Ishikawa (cell line): ENCODE measurements around the gene CACNG8.

Experiments used
- CEBPB ChIP-seq: IDR thresholded peaks from 2 replicates; pipeline ENCODE4 v1.6.1; 2012
- CREB1 ChIP-seq: IDR thresholded peaks from 2 replicates; pipeline ENCODE4 v1.6.1; 2012; ENCODE audit warnings: low read depth
- EGR1 ChIP-seq: IDR thresholded peaks from 2 replicates; pipeline ENCODE4 v1.6.1; 2012
- EP300 ChIP-seq: IDR thresholded peaks from 2 replicates; pipeline ENCODE4 v1.6.1; 2012; ENCODE audit warnings: borderline replicate concordance
- FOXM1 ChIP-seq: IDR thresholded peaks from 2 replicates; pipeline ENCODE4 v1.6.1; 2012; ENCODE audit warnings: low read depth, borderline replicate concordance
- MAX ChIP-seq: IDR thresholded peaks from 2 replicates; pipeline ENCODE4 v1.6.1; 2012
- NFIC ChIP-seq: IDR thresholded peaks from 2 replicates; pipeline ENCODE4 v1.6.1; 2012
- RAD21 ChIP-seq: IDR thresholded peaks from 2 replicates; pipeline ENCODE4 v1.6.1; 2012; ENCODE audit warnings: low read depth
- TAF1 ChIP-seq: IDR thresholded peaks from 2 replicates; pipeline ENCODE4 v1.6.1; 2012; ENCODE audit warnings: low read depth, mild to moderate bottlenecking
- TCF12 ChIP-seq: IDR thresholded peaks from 2 replicates; pipeline ENCODE4 v1.6.1; 2012; ENCODE audit warnings: low read depth
- TEAD4 ChIP-seq: IDR thresholded peaks from 2 replicates; pipeline ENCODE4 v1.6.1; 2012
- YY1 ChIP-seq: IDR thresholded peaks from 2 replicates; pipeline ENCODE4 v1.6.1; 2012; ENCODE audit warnings: low read depth
- ZBTB7A ChIP-seq: IDR thresholded peaks from 2 replicates; pipeline ENCODE4 v1.6.1; 2012; ENCODE audit warnings: low read depth
- TF ChIP-seq, protein P1 (sequence below): IDR thresholded peaks from 2 replicates; pipeline ENCODE4 v1.6.1; 2012
- TF ChIP-seq, protein P2 (sequence below): IDR thresholded peaks from 2 replicates; pipeline ENCODE4 v1.6.1; 2012; ENCODE audit warnings: low read depth, mild to moderate bottlenecking

CACNG8 gene

DNA sequence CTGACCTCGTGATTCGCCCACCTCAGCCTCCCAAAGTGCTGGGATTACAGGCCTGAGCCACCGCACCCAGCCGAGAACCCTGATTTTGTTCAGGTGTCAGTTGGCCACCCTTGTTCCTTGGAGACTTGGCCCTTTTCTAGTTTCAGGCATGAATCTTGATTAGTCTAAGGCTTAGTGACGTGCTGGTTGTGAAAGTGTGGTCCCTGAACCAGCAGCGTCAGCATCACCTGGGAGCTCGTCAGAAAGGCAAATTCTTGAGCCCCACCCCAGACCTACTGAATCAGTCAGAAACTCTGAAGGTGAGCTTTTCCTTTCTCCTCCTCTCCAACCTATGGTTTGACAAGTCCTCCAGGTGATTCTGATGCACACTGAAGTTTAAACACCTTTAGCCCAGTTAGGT lies 63.9 kb downstream of the CACNG8 start:
- TF ChIP-seq CREB1 (no peak), MAX (no peak), TAF1 (no peak), YY1 (no peak), EGR1 (no peak), ZBTB7A (no peak), NFIC (no peak)

GRCh38 chr19:54029301-54029700 lies 66.6 kb downstream of the CACNG8 start:
- TF ChIP-seq TEAD4: no peak
- no peak for TF ChIP-seq ZBTB7A
- TF ChIP-seq NFIC: no peak
- no peak for TF ChIP-seq TCF12
- TF ChIP-seq, protein P1, sequence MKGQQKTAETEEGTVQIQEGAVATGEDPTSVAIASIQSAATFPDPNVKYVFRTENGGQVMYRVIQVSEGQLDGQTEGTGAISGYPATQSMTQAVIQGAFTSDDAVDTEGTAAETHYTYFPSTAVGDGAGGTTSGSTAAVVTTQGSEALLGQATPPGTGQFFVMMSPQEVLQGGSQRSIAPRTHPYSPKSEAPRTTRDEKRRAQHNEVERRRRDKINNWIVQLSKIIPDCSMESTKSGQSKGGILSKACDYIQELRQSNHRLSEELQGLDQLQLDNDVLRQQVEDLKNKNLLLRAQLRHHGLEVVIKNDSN: no peak
- TF ChIP-seq, protein P2, sequence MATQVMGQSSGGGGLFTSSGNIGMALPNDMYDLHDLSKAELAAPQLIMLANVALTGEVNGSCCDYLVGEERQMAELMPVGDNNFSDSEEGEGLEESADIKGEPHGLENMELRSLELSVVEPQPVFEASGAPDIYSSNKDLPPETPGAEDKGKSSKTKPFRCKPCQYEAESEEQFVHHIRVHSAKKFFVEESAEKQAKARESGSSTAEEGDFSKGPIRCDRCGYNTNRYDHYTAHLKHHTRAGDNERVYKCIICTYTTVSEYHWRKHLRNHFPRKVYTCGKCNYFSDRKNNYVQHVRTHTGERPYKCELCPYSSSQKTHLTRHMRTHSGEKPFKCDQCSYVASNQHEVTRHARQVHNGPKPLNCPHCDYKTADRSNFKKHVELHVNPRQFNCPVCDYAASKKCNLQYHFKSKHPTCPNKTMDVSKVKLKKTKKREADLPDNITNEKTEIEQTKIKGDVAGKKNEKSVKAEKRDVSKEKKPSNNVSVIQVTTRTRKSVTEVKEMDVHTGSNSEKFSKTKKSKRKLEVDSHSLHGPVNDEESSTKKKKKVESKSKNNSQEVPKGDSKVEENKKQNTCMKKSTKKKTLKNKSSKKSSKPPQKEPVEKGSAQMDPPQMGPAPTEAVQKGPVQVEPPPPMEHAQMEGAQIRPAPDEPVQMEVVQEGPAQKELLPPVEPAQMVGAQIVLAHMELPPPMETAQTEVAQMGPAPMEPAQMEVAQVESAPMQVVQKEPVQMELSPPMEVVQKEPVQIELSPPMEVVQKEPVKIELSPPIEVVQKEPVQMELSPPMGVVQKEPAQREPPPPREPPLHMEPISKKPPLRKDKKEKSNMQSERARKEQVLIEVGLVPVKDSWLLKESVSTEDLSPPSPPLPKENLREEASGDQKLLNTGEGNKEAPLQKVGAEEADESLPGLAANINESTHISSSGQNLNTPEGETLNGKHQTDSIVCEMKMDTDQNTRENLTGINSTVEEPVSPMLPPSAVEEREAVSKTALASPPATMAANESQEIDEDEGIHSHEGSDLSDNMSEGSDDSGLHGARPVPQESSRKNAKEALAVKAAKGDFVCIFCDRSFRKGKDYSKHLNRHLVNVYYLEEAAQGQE: no peak
- TF ChIP-seq CEBPB: no peak
- no peak for TF ChIP-seq FOXM1
- TF ChIP-seq MAX: no peak
- no peak for TF ChIP-seq EP300
- TF ChIP-seq RAD21: no peak
- no peak for TF ChIP-seq TAF1
- no peak for TF ChIP-seq YY1
- no peak for TF ChIP-seq EGR1
- no peak for TF ChIP-seq CREB1

- no peak for TF ChIP-seq TAF1
- no peak for TF ChIP-seq FOXM1
- peak; percentile 75 for TF ChIP-seq RAD21
- no peak for TF ChIP-seq EP300
- no peak for TF ChIP-seq EGR1
These were observed 67.3 kb downstream of the CACNG8 start for GRCh38 chr19:54029930-54030490.

- TF ChIP-seq TCF12 (no peak), EP300 (no peak), ZBTB7A (no peak), EGR1 (no peak)
- TF ChIP-seq, protein P2: no peak
These were observed 68.3 kb downstream of the CACNG8 start for GRCh38 chr19:54030895-54031586.

DNA sequence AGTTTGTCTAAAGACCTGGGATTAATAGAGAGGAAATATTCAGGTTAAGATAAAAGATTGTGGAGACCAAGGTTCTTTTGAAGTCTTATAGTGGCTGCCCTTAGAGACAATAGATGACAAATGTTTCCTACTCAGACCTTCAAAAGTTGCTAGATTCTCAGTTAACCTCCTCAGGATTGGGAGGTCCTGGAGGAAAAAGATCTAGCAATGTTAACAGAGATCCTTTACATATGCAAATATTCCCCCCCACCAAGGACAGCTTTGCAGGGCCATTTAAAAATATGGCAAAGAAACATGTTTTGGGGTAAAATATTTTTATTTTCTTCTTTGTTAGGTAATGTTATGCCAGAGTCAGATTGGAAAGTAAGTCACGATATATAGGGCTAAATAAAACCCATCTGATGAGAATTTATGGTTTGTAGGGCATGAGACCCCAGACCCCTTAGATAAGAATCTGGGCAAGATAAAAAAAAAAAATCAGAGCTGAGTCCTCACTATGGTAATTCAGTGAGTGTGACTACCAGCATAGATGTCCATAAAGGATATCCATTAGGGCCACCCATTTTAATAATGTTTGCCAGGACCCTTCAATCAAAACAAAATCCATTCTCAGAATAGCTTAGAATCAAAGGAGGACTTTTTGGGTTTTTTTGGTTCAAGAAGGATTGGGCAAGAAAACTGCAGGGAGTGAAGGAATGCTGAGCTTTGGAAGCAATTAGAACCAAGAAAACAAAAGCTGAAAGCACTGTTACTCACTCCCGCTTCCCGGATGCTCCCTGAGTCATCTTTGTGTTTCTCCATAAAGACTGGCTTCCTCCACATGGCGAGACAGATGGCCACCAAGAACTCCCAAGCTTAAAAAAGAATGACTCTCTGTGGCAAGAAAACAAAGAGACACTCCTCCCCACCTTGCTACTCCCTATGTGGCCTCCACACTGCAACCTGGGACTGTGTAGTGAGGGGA lies 72.8 kb downstream of the CACNG8 start:
- TF ChIP-seq CREB1 (no peak), ZBTB7A (no peak), CEBPB (no peak), TCF12 (no peak), MAX (no peak)
